Left renal cortex interstitium (tissue), 4 donors: Measurements from ENCODE around the gene NYAP2. TPM values are rescaled to one million over a fixed set of nuclear protein-coding genes. Genes with fewer than 3 reads are reported as not detected.

Source experiments
- DNase-seq, 4 donors: peaks; one replicate each; pipeline ENCODE4 v3.0.0-alpha.2; 2013; ENCODE audit warnings: low read depth in 4 of 4, low spot score in 2 of 4, missing footprints in 1 of 4
- polyA plus RNA-seq, 4 donors: library from polyadenylated mRNA; unstranded; fragments of 120-200 nt; gene quantifications; one replicate each; pipeline ENCODE4 v1.2.1, GENCODE V29; 2013; ENCODE audit not compliant: insufficient read length in 4 of 4

NYAP2 gene
- polyA plus RNA-seq, 4 donors: 0.08 TPM; not detected in 2

DNA sequence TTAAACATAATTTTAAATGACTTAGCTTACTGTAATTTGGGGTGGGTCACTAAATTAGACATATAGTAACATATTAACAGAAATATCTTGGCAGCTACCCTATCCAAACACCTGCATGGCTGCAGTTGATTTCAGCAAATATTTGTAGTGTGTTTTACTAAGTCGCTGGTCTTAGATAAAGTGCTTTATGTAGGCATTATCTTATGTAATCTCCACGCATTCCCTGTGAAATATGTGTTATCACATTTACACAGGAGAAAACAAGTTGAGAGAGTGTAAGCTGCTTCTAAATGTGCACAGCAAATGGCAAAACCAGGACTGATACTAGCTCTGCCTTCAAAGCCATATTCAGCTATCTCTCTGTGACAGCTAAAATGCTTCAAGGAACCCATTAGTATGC lies 72.0 kb downstream of the NYAP2 start:
- no peak for DNase-seq

DNA sequence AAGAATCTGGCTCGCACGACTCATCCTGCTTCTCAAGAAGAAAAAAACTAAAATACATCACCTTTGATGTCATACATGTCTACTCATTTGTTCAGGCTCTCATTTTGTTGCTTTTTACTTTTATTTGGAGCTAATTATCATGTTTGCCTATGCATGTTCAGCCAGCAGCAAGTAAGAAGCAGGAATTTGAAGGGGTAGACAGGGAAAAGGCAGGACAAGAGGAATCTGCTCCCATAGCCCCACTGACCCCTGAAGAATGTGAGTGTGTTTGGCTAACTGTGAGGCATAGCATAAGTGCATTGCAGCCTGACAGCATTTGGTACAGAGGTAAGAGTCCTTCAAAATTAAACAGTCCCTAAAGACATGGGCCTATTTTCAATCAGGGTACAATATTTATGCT lies 72.7 kb downstream of the NYAP2 start:
- no peak for DNase-seq

DNA sequence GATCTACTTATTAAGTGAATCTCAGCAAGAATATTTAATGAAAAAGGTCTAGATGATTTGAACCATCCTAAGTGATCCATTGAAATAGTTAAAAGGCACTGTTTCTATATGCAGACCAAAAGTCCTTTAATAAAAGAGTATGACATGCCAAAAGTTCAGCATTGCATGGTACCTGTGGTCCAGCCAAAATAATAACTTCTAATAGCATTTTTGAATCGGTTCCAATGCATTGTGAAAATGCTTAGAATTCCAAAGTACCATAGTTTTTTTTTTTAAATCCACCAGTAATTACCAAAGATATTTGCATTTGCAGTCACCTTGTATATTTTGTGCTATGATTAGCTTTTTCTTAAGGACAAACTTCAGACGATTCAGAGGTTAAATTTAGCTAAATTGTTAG lies 79.9 kb downstream of the NYAP2 start:
- DNase-seq: no peak

DNA sequence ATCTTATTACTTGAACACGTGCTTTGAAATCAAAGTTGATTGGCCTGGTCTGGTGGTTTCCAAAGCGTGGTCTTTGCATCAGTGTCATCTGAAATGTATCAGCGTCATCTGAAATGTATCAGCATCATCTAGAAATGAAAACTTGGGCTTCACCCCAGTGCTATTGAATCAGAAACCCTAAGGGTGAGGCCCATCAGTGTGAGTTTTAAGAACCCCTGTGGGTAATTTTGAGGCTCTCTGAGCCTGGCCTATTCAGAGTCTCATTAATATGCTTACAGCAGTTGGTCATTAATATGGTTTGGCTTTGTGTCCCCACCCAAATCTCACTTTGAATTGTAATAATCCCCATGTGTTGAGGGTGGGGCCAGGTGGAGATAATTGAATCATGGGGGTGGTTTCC lies 85.2 kb downstream of the NYAP2 start:
- no peak for DNase-seq

DNA sequence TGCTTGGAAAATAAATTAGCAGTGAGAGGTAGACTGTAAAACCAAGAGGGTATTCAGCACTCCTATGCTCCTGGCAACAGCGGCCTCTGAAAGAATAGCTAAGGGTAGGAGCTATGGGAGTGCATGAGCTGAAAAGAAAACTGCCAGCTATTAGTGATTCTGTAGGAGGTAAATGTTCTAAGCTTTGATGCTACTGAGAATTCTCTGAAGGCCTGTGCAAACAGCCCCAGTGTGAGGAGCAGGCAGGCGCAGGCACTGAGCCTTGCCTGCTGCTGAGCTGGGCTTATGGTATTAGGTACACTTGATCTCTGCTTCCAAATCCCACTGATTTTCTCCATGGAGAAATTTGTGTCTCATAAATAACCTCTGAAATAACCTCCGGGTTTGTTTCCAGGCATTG lies 86.7 kb downstream of the NYAP2 start:
- no peak for DNase-seq

DNA sequence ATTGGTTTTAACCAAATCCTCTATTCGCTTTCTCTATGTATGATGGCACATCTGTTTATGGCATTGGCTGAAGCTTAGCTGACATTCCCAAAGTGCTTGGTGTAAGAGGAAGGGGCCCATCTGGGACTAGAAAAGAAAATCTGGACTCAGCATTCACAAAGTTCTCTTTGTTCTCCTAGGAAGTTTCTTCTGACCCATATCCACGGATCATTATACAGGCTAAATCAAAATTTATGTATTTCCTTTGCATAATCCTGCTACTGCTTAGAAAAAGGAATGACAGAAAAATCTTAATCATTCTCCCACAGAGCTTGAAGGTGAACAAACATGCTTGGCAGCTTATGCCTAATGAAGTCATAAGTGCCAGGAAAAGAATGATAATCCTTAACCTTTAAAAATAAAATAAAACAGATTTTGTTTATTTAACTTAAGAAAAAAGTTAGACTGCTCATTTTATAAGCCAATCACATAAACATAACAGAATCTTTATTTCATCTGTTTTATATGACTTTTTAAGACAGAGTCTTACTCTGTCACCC lies 88.4 kb downstream of the NYAP2 start:
- DNase-seq: no peak

DNA sequence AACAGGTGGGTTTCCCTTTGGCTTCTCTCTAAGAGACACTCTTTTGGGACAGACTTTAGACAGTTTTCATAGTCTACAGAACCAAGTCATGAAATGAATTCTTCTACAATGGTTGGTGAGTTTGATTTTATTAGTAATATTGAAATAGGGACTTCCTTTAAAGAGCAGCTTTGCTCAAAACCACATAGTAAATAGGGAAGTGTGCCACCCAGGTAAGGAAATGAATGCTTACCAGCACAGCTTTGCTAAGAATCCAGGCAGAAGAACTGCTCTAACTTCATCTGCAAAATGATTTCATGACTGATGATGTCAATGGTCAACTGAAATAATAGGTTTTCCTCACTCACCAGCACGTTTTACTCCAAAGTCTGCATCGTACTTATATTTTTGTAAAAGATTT lies 89.2 kb downstream of the NYAP2 start:
- no peak for DNase-seq

DNA sequence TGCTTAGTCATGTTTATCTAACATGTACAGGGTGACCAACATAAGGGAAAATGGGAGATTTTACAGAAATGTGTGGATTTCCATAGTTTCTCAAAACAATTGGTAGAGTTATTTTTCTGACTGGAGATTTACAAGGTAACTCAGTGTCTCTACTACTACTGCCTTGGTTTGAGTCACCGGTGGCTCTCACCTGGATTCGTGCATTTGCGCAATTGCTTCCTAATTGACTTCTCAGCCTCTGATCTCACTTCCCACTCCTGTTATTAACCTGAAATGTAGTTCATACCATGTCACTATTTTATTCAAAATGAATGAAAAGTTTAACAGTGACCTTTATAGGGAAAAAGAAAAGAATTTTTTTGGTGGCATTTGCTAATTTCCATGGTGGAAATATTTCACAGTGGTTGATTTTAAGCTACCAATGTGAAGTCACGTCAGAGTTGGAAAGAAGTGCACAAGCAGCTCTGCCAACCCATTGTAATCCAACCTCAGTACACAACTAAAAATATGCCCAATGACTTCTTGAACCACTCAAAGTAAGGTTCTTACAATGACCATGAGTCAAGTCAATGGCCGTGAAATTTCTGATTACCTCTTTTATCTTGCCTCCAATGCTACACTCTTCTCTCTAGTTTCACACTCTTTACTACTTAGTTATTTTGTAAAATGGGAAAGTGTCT lies 94.0 kb downstream of the NYAP2 start:
- DNase-seq: no peak

DNA sequence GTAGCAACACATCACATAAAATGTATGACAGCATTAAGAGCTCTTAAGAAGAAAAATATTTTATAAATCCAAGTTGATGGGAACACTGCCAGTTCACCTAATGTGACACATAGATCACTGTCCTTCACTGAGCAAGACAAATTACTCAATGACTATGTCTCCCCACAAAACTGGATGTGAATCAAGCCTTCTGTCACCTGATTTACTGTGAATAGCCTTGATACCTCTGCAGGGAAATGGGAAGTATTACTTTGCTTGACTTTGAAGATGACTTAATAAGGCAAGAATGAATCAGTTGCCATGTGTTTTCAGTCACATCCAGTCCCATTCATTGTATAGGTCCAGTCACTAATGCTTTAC lies 94.6 kb downstream of the NYAP2 start:
- no peak for DNase-seq

DNA sequence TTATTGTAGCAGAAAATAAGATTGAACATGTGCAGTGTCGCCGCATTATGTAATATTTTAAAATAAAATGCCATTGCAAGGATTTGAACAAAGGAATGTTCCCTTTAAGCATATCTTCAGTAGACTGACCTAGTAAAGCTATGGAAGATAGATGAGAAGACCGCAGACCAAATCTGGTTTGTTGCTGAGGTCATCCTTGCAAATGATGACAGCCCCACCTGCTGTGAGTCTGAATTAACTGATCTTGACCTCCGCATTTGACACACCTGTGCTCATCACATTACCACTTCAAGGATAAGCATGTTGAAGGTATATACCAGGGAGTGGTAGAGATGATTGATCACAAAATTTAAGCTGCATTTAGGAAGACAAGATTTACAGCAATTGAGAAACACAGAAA lies 96.2 kb downstream of the NYAP2 start:
- DNase-seq: no peak

DNA sequence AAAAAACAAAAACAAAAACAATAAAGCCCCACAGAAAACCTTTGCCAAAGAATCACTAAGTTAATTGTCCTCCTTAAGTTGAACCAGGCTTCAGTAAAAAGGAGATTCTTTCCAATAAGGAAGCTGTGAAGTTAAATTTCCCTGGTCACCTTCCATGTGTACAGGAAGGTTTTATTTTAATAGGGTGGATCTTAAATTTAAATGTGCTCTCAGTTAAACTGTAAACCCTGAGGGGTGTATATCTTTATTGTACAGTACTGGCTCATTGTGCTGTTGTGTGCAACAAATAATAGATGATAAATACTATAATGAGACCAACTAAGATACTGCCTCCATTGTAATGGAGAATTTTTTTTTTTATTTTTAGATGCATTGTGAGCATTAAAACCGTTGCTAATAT lies 97.1 kb downstream of the NYAP2 start:
- no peak for DNase-seq

DNA sequence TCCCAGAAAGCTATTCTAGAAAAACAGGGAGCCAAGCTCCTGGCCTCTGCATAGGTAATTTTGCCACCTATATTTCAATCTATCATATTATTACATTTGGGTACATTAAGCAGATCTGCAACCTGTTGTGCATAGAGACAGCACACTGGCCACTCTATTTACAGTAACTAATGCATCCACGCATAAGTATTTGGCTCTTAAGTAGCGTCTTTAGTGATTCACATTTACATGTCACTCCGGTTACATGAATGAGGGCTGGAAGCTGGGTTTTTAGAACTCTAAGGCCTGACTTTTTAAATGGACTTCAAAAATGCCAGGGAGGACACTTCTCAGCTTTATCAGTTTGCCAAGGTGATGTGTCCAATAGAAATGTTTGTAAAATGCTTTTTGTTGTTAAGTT lies 97.7 kb downstream of the NYAP2 start:
- DNase-seq: no peak

DNA sequence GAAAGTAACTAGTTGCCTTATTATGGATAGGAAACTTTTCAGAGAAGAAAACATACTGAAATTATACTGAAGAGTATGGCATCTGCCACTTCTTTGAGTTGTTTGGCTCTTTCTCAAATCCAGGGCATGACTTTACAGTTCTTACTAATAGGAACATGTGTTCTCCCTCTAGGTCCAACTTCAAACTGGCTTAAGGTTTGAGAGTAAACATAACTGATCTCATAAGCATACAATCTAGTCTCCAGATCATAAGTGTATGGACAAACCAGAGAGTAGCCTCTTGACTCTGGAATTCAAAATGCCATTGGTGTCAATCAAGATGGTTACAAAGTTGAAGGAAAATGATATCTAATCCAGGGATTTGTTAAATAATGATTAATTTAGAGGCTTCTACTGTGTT lies 101.5 kb downstream of the NYAP2 start:
- DNase-seq: no peak

DNA sequence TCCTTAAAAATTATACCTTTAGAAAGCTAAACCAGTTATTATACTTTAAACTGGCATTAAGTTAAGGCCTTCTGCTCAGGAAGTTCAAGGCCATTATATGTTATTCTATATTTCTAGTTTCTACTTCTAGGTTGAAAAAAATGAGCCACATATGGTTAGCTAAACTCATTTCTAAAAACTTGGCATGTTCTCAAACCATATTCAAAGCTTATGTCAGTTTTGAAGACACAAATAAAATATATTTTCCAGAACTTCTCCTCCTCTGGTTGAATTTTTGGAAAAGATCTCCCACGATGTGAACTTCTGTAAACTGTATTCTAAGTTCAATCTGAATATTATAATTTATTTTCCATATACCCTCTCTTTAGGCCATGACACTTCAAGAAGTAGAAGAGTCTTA lies 103.5 kb downstream of the NYAP2 start:
- no peak for DNase-seq

DNA sequence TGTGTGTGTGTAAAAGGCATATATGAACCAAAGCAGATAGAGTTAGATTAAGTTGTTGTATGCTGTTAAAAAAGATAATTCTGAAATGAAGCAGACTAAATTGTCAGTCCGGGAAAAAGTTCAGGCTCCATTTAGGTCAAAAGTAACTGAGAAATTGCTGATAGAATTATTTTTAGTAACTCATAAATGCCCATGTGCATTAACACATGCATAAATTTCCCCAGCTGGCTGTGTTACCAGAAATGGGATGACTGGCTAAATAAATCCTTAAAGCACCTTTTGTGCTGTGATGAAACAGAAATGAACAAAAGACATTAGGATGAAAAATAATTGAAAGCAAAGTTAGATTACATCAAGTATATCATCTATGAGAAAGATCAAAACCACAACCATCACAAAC lies 111.3 kb downstream of the NYAP2 start:
- DNase-seq: no peak

DNA sequence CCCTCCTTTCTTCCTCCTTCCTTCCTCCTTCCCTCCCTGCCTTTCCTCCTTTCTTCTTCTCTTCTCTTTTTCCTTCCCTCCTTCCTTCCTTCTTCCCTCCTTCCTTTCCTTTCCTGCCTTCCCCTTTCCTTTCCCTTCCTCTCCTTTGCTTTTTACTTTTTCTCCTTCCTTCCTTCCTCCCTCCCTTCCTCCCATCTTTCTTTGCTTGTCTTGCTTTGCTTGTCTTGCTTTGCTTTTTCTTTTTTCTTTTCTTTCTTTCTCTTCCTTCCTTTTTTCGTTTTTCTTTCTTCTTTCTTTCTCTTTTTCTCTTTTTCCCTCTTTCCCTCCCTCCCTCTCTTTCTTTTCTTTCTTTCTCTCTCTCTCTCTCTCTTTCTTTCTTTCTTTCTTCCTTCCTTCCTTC lies 113.0 kb downstream of the NYAP2 start:
- no peak for DNase-seq

DNA sequence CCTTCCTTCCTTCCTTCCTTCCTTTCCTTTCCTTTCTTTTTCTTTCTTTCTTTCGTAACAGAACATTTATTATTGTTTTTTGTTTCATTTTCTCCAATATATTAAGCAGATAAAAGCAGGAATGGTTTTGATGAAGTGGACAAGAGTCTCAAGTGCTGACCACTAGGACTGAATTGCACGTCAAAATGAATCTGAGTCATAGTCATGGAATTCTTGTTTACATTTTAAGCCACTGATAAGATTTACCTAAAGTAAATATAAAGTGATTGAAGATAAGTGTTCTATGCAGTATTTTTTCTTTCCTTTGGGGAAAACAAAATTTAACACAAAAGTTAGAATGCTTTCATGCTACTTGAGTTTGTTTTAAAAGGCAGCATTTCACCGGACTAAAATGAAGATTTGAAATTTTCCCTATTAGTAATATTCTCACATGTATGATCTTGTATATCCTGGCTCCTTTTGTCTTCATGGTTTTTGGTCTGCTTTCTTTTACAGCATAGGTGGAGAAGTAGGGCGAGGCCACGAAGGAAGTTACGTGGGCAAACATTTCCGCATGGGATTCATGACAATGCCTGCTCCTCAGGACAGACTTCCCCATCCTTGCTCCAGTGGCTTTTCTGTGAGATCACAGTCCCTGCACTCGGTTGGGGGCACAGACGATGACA lies 113.5 kb downstream of the NYAP2 start:
- no peak for DNase-seq

DNA sequence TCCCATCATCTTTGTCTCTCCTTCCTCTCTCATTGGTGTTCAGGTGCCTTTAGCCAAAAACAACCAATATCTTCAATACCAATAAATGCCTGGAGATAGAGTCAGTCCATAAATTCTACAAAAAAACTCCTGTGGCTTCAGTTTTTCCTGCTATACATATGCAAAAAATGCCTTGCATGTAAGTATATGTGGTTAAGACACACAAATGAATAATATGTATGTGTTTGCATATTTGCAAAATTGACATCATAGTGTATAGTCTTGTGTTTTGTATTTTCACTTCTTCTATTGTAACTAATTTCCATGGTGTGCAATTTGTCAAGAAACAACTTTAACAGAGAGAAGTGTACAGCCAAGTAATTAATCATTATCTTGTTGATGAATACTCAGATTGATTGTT lies 115.5 kb downstream of the NYAP2 start:
- no peak for DNase-seq

DNA sequence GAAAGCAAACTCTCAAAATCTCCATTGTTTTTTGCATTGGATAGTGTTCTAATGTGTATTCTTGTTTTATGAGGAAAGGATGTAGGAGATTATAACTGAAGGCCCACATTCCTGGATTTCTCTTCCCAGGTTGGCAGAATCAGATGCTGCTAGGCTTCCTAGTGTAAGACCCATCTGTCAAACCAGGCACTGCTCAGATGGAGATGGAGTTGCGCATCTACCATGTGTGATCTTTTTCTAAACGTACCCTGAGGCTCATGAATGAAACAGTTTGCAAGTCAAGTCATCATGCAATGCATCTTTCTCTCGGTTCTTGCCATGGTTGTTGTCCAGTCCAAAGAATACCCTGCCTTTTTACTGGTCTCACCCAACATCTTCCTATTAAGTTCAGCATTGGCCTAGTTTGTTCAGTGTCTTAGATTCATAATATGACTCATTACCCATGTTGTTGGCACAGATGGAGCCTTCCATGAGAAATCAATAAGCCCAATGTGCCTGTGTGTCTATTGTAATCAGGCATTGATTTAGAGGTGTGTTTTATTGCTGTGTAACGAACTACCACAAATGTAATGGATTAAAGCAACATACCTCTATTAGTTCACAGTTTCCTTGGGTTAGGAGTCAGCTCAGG lies 127.4 kb downstream of the NYAP2 start:
- no peak for DNase-seq

DNA sequence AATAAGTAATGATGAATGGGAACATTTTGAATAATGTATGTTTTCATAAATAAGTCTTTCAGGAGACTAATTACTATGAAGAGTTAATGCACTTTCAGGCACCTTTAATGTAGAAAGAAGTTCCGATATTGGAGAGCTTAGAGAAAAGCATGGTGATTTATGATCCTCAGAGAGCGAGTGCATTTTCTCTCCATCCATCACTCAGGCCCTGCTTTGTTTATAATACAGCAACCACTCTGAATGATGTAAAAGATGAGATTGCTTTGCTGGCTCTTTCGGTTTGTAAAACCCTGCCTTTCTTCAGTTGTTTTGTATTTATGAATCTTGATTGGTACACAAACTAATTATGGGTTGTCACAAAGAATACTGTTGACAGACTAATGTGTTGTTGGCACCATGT lies 132.0 kb downstream of the NYAP2 start:
- no peak for DNase-seq

DNA sequence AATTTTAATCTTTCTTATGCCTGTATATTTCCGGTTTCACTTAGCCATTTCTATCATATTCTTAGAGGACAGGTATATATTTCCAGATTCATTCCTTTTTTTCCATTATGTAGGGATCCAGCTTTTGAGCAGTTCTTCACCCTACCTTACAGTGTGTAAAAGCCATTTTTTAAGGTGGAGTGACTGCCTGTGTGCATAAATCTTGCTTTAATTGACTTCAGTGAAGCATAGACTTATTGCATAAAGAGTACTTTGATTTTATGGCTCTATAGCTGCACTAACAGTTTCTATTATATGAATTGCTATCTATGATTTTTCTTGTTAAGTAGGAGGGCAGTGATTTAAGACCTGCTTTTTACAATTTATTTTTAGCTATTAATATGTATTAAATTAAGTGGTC lies 132.6 kb downstream of the NYAP2 start:
- DNase-seq: no peak

DNA sequence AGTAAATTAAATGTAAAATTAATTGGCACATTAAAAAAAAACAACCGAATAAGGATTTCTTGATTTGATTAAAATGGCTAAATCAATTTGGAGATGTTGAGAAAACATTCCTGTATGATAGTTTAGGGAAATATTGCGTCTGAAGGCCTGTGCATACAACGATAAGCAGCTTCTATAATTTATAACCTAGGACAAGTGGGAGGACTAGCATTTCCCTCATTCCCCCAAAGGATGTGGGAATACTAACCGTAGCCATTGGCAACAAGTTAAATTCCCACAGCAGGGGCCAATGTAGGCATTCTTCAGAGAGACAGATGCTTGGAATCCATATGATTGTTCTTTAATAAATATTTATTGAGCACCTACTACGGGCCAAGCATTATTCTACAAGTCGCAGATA lies 134.5 kb downstream of the NYAP2 start:
- DNase-seq: no peak
